K562 (cell line): ENCODE data around the gene ZSCAN21. TPM values are rescaled to one million over a fixed set of nuclear protein-coding genes. Genes with fewer than 3 reads are reported as not detected.
A peak's percentile ranks its signal among the peaks of the same experiment; 100 is the strongest.

Experiments used
- ATF6 ChIP-seq: sonication (generic); formaldehyde crosslinking; IDR thresholded peaks from 2 replicates; pipeline ENCODE4 v1.4.0; 2020; ENCODE audit warnings: mild to moderate bottlenecking, missing genetic modification reagents
- MAFF ChIP-seq: IDR thresholded peaks from 2 replicates; pipeline ENCODE4 v1.6.1; 2012; ENCODE audit warnings: low read length, improper control_type of control experiment
- MAFG ChIP-seq: fragments of 450-650 bp; conservative IDR thresholded peaks from 2 replicates; pipeline ENCODE4 v1.6.1; 2016; ENCODE audit warnings: missing genetic modification characterization, missing compliant biosample characterization
- MAFK ChIP-seq: IDR thresholded peaks from 2 replicates; pipeline ENCODE4 v1.6.1; 2011; ENCODE audit warnings: low read length, improper control_type of control experiment
- POLR2A ChIP-seq: fragments of 450-650 bp; conservative IDR thresholded peaks from 2 replicates; pipeline ENCODE4 v1.6.1; 2016
- POLR2AphosphoS5 ChIP-seq: IDR thresholded peaks from 2 replicates; pipeline ENCODE4 v1.6.1; 2011; ENCODE audit warnings: mild to moderate bottlenecking, low read depth, low read length, moderate library complexity; ENCODE audit not compliant: control insufficient read depth, insufficient read depth
- POLR2G ChIP-seq: fragments of 200-400 bp; formaldehyde crosslinking; IDR thresholded peaks from 2 replicates; pipeline ENCODE4 v1.6.1; 2017; ENCODE audit warnings: low read depth, mild to moderate bottlenecking, antibody characterized with exemption, low read length, moderate library complexity
- PURB ChIP-seq: sonication (generic); formaldehyde crosslinking; IDR thresholded peaks from 2 replicates; pipeline ENCODE4 v1.9.0; 2021; ENCODE audit warnings: low read depth, mild to moderate bottlenecking, missing genetic modification reagents
- RBFOX2 ChIP-seq: fragments of 200-400 bp; formaldehyde crosslinking; IDR thresholded peaks from 2 replicates; pipeline ENCODE4 v1.6.1; 2017; ENCODE audit warnings: low read depth, mild to moderate bottlenecking, low read length, moderate library complexity
- SAFB ChIP-seq: fragments of 200-400 bp; formaldehyde crosslinking; IDR thresholded peaks from 2 replicates; pipeline ENCODE4 v1.6.1; 2017; ENCODE audit warnings: low read depth, low read length, borderline replicate concordance
- TEAD1 ChIP-seq, 2 experiments: fragments of 450-650 bp in 1 of 2; sonication (generic) in 1 of 2; formaldehyde crosslinking; IDR thresholded peaks; 2 replicates each; pipeline versions ENCODE4 v1.4.0 to v1.8.0; 2020 to 2022; ENCODE audit warnings: mild to moderate bottlenecking in 2 of 2, missing genetic modification reagents in 1 of 2
- YY1 ChIP-seq, 3 experiments: IDR thresholded peaks; 2 replicates each; pipeline ENCODE4 v1.6.1; 2011; ENCODE audit warnings: low read length in 2 of 3, mild to moderate bottlenecking in 2 of 3, moderate library complexity in 2 of 3, borderline replicate concordance in 1 of 3, control low read depth in 1 of 3, low read depth in 1 of 3; ENCODE audit not compliant: insufficient read depth in 3 of 3, insufficient replicate concordance in 2 of 3, control insufficient read depth in 1 of 3, insufficient read length in 1 of 3; ENCODE audit errors: extremely low read depth in 1 of 3
- ZBTB40 ChIP-seq, 2 experiments: fragments of 450-650 bp in 1 of 2; sonication (generic) in 1 of 2; formaldehyde crosslinking in 1 of 2; IDR thresholded peaks; 2 replicates each; pipeline versions ENCODE4 v1.7.1 to v1.9.0; 2016 to 2022; ENCODE audit warnings: inconsistent platforms in 1 of 2, mild to moderate bottlenecking in 1 of 2, missing genetic modification reagents in 1 of 2
- ZNF316 ChIP-seq: fragments of 450-650 bp; IDR thresholded peaks from 2 replicates; pipeline ENCODE4 v1.6.1; 2016
- polyA plus RNA-seq, 8 experiments: library from polyadenylated mRNA; depleted of rRNA in 4 of 8; stranded (reverse) in 5 of 8; unstranded in 3 of 8; fragments of >200 nt; fragmentation: Nextera tagmentation in 2 of 8; fragmentation: Illumina TruSeq in 1 of 8; extraction: Ambion mirVana in 2 of 8; extraction: Trizol in 1 of 8; gene quantifications; 2 replicates each; pipeline versions ENCODE4 v1.2.1 to v1.2.3, GENCODE V29; 2011 to 2014; ENCODE audit warnings: inconsistent platforms in 1 of 8, missing spikeins in 1 of 8
- total RNA-seq, 7 experiments: library from RNA; depleted of rRNA in 6 of 7; stranded (reverse); fragments of >200 nt in 6 of 7; fragmentation: Illumina TruSeq in 2 of 7; extraction: Trizol in 2 of 7; gene quantifications; 2 replicates each; pipeline versions ENCODE4 v1.2.1 to v1.2.3, GENCODE V29; 2011 to 2021; ENCODE audit warnings: low replicate concordance in 1 of 7
- TF ChIP-seq, protein P1 (sequence below): fragments of 250-450 bp; sonication (Bioruptor Pico); IDR thresholded peaks from 2 replicates; pipeline ENCODE4 v1.5.0; 2021

ZSCAN21 gene
- total and polyA plus RNA-seq, 9 of the 15 experiments (the other 6 are each of a cell fraction or from before 2014, with no cell fraction given): 5.9 to 15.5 (median 13.2) TPM

DNA sequence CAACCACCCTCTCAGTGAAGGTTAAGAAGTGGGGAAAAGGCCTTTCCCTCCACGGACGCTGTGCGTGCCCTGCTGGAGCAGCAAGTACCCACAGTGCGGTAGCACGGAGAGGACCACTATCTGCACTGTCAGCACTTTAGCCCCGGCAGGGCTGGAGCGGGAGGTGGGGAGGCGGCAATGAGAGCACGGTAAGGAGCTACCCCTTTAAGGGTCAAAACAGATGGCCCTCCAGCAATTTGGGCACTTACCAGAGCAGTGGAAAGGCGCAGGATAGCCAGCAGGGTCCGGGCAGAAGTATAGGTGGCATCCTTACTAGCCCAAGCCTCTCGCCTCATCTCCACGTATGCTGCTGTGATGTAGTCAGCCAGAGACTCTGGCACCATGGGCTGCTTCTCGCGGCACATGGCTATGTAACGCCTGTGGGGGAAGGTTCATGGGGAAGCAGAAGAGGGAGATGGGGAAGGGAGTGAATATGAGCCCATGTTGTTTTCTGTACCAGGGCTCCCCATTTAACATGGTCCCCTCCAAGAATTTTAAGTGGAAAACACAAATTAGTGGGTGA is 44.4 kb downstream of the ZSCAN21 start (continued):
- no peak for TF ChIP-seq ZBTB40 (IDR thresholded peaks at IDR 0.05)
- TF ChIP-seq ZBTB40 (CRISPR knock-in tag; IDR thresholded peaks at IDR 0.05): no peak
- TF ChIP-seq ATF6: no peak
- no peak for TF ChIP-seq SAFB
- TF ChIP-seq TEAD1 (CRISPR knock-in tag; IDR thresholded peaks at IDR 0.05): no peak
- no peak for TF ChIP-seq YY1 (IDR thresholded peaks at IDR 0.05; ENCODE audit: borderline replicate concordance in 1 of 3, control insufficient read depth in 1 of 3, extremely low read depth in 1 of 3, insufficient read depth in 3 of 3, insufficient read length in 1 of 3, insufficient replicate concordance in 2 of 3, low read depth in 1 of 3, low read length in 2 of 3)
- peak; percentile 94 for TF ChIP-seq ZNF316
- TF ChIP-seq PURB (CRISPR knock-in tag): 0 out of 2 replicates have a peak, but pooled peaks have one; percentile 20
- TF ChIP-seq, protein P1, sequence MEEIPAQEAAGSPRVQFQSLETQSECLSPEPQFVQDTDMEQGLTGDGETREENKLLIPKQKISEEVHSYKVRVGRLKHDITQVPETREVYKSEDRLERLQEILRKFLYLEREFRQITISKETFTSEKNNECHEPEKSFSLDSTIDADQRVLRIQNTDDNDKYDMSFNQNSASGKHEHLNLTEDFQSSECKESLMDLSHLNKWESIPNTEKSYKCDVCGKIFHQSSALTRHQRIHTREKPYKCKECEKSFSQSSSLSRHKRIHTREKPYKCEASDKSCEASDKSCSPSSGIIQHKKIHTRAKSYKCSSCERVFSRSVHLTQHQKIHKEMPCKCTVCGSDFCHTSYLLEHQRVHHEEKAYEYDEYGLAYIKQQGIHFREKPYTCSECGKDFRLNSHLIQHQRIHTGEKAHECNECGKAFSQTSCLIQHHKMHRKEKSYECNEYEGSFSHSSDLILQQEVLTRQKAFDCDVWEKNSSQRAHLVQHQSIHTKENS: no peak
- peak; percentile 73 for TF ChIP-seq POLR2G
- peak; percentile 71 for TF ChIP-seq POLR2AphosphoS5
- TF ChIP-seq MAFF: peak; percentile 87
- peak; percentile 70 for TF ChIP-seq POLR2A
- peak; percentile 79 for TF ChIP-seq RBFOX2
- TF ChIP-seq MAFK: peak; percentile 95
- TF ChIP-seq MAFG: peak; percentile 88
